Measurements from ENCODE around the gene ZNF274. TPM values are rescaled to one million over a fixed set of nuclear protein-coding genes. Genes with fewer than 3 reads are reported as not detected.
"Not testable (repeated sequence)": the region's sequence is repeated elsewhere in the genome, so short reads cannot be mapped to it uniquely, and the experiment has no call there.

The ZNF274 gene
- total RNA-seq, 1 experiment from 2014 or later, result 5.4 TPM

GRCh38 chr19:58252102-58252685 is 69.3 kb downstream of the ZNF274 start:
- no peak for DNase-seq
- Histone ChIP-seq H3K4me3 (no peak overlapping the region), H3K36me3 (peaks cover 20% of the 10 kb centered on the region), H3K9me3 (peaks cover 62% of the 10 kb centered on the region), H3K27me3 (no peaks in the 10 kb centered on the region)

- Histone ChIP-seq H3K9me3 (peaks cover 73% of the 10 kb centered on the region), H3K36me3 (peaks cover 40% of the 10 kb centered on the region)
- DNase-seq, H3K27me3 ChIP-seq, H3K4me3 ChIP-seq: not testable (repeated sequence)
Observed at GRCh38 chr19:58258259-58258658, 75.4 kb downstream of the ZNF274 start.

- Histone ChIP-seq H3K4me3 (no peak overlapping the region), H3K9me3 (peaks cover 69% of the 10 kb centered on the region), H3K27me3 (no peaks in the 10 kb centered on the region), H3K36me3 (peaks cover 52% of the 10 kb centered on the region)
- no peak for DNase-seq
Observed at GRCh38 chr19:58261600-58261967, 78.7 kb downstream of the ZNF274 start.

- H3K27me3 ChIP-seq, result no peaks in the 10 kb centered on the region
- peaks cover 72% of the 10 kb centered on the region for H3K9me3 ChIP-seq
- no peak overlapping the region for H3K4me3 ChIP-seq
- H3K36me3 ChIP-seq, result peaks cover 57% of the 10 kb centered on the region
- DNase-seq, result no peak
Observed at GRCh38 chr19:58261968-58262921, 79.4 kb downstream of the ZNF274 start.

GRCh38 chr19:58262922-58263296 is 80.0 kb downstream of the ZNF274 start:
- DNase-seq, result no peak
- no peak overlapping the region for H3K4me3 ChIP-seq
- no peaks in the 10 kb centered on the region for H3K27me3 ChIP-seq
- H3K36me3 ChIP-seq, result peaks cover 56% of the 10 kb centered on the region
- H3K9me3 ChIP-seq, result peaks cover 67% of the 10 kb centered on the region

Other genes starting within 250 kb of the ZNF274 start
- gene ZNF418, start 247.7 kb upstream of the ZNF274 start, total RNA-seq (2014; rRNA removed; shearing (Covaris generic); ENCODE audit: low replicate concordance), result not detected in 2 replicates
- 1.1 and 3.2 TPM in 2 replicates for gene ZNF256, start 235.4 kb upstream of the ZNF274 start, total RNA-seq (2014; rRNA removed; shearing (Covaris generic); ENCODE audit: low replicate concordance)
- not detected in 2 replicates for gene C19orf18, start 208.5 kb upstream of the ZNF274 start, total RNA-seq (2014; rRNA removed; shearing (Covaris generic); ENCODE audit: low replicate concordance)
- gene ZNF606, start 180.2 kb upstream of the ZNF274 start, total RNA-seq (2014; rRNA removed; shearing (Covaris generic); ENCODE audit: low replicate concordance), result 11.5 and 12.4 TPM in 2 replicates
- not detected in 2 replicates for gene ZSCAN1, start 149.0 kb upstream of the ZNF274 start, total RNA-seq (2014; rRNA removed; shearing (Covaris generic); ENCODE audit: low replicate concordance)
- not detected in 2 replicates for gene ZNF135, start 123.8 kb upstream of the ZNF274 start, total RNA-seq (2014; rRNA removed; shearing (Covaris generic); ENCODE audit: low replicate concordance)
- gene ZSCAN18, start 84.8 kb upstream of the ZNF274 start, total RNA-seq (2014; rRNA removed; shearing (Covaris generic); ENCODE audit: low replicate concordance), result 3.8 and 8.2 TPM in 2 replicates
- gene ZNF329, start 32.3 kb upstream of the ZNF274 start, total RNA-seq (2014; rRNA removed; shearing (Covaris generic); ENCODE audit: low replicate concordance), result 9.8 and 10.2 TPM in 2 replicates
- gene ZNF544, start 45.9 kb downstream of the ZNF274 start, total RNA-seq (2014; rRNA removed; shearing (Covaris generic); ENCODE audit: low replicate concordance), result 6.6 and 15.5 TPM in 2 replicates
- 1.5 and 3.0 TPM in 2 replicates for gene ZNF8, start 95.9 kb downstream of the ZNF274 start, total RNA-seq (2014; rRNA removed; shearing (Covaris generic); ENCODE audit: low replicate concordance)
- gene ERVK3-1, start 122.3 kb downstream of the ZNF274 start, total RNA-seq (2014; rRNA removed; shearing (Covaris generic); ENCODE audit: low replicate concordance), result 26.0 and 32.0 TPM in 2 replicates
- 0.12 and 2.5 TPM in 2 replicates for gene ZSCAN22, start 143.9 kb downstream of the ZNF274 start, total RNA-seq (2014; rRNA removed; shearing (Covaris generic); ENCODE audit: low replicate concordance)
- 29.0 TPM in 1 of 2 replicates, not detected in the other for gene A1BG, start 170.4 kb downstream of the ZNF274 start, total RNA-seq (2014; rRNA removed; shearing (Covaris generic); ENCODE audit: low replicate concordance)
- 3.0 and 3.2 TPM in 2 replicates for gene ZNF497, start 179.7 kb downstream of the ZNF274 start, total RNA-seq (2014; rRNA removed; shearing (Covaris generic); ENCODE audit: low replicate concordance)
- 1.4 and 4.0 TPM in 2 replicates for gene ZNF837, start 198.0 kb downstream of the ZNF274 start, total RNA-seq (2014; rRNA removed; shearing (Covaris generic); ENCODE audit: low replicate concordance)
- gene RPS5, start 204.2 kb downstream of the ZNF274 start, total RNA-seq (2014; rRNA removed; shearing (Covaris generic); ENCODE audit: low replicate concordance), result 3,455 and 3,636 TPM in 2 replicates
- gene RNF225, start 212.6 kb downstream of the ZNF274 start, total RNA-seq (2014; rRNA removed; shearing (Covaris generic); ENCODE audit: low replicate concordance), result 6.6 TPM in 1 of 2 replicates, not detected in the other
- gene ZNF584, start 225.6 kb downstream of the ZNF274 start, total RNA-seq (2014; rRNA removed; shearing (Covaris generic); ENCODE audit: low replicate concordance), result 25.3 and 32.4 TPM in 2 replicates

Data from MG63 (cell line).